ENCODE data around the gene ZNF785. TPM values are rescaled to one million over a fixed set of nuclear protein-coding genes. Genes with fewer than 3 reads are reported as not detected.
"Not testable (repeated sequence)": the region's sequence is repeated elsewhere in the genome, so short reads cannot be mapped to it uniquely, and the experiment has no call there.

The ZNF785 gene
- 1 to 10 TPM in 2 of 4 donors, under 1 TPM in 2; 0.70 to 3.2 (median 1.0) TPM for total RNA-seq

- no peaks in the 10 kb centered on the region for H3K9me3 ChIP-seq
- ATAC-seq (peak; percentile 100), DNase-seq (peak; percentile 98 to 99)
- H3K27ac ChIP-seq: peak within 1 kb of the TSS; percentile 90 to 97 (median 94)
- intact Hi-C loops (cut with DNase I; ENCODE audit: low total_unique reads): loop anchor here (1.0 to 2.0 kb wide), 8 partner anchors 13 to 65 kb away; partner anchors contain the start of genes PRR14, ZNF689, ZNF764 and ZNF768
- peaks cover 14% of the 10 kb centered on the region in 2 donors for H3K4me1 ChIP-seq
- H3K36me3 ChIP-seq: peaks cover 0 to 25% of the 10 kb centered on the region in 2 donors
- TF ChIP-seq CTCF (IDR thresholded peaks at IDR 0.05 in 4 of 5, conservative IDR thresholded peaks at IDR 0.05 in 1 of 5) (peak in 4 of 5 experiments; percentile 4 to 42 (median 30)), POLR2A (IDR thresholded peaks at IDR 0.05) (peak in 1 of 2 donors; percentile 24)
- no peaks in the 10 kb centered on the region for H3K27me3 ChIP-seq
- H3K4me3 ChIP-seq: peak within 1 kb of the TSS; percentile 80 to 93 (median 90)
- in situ Hi-C loops (cut with MboI; ENCODE audit: low sequenced_read_pairs in 4 of 4): no loop called here
Measured at GRCh38 chr16:30585400-30586191, at the start of gene ZNF785. Gene ZNF785, minus strand, starts transcription at chr16:30585697. Its CDS starts 86 bp downstream, at chr16:30585611.

- TF ChIP-seq POLR2A (IDR thresholded peaks at IDR 0.05): no peak
- TF ChIP-seq CTCF (IDR thresholded peaks at IDR 0.05 in 4 of 5, conservative IDR thresholded peaks at IDR 0.05 in 1 of 5): no peak
- Histone ChIP-seq H3K27ac (peak overlapping the region; percentile 83 to 92 (median 88)), H3K27me3 (no peaks in the 10 kb centered on the region), H3K4me1 (peaks cover 9 to 16% of the 10 kb centered on the region in 2 donors), H3K4me3 (peak overlapping the region; percentile 68 to 84 (median 78)), H3K9me3 (no peaks in the 10 kb centered on the region), H3K36me3 (no peaks in the 10 kb centered on the region)
- no peak for ATAC-seq
- no peak for DNase-seq
- in situ Hi-C loops (cut with MboI; ENCODE audit: low sequenced_read_pairs in 4 of 4) (loop anchor here in 2 of 4 donors (10.0 to 25.0 kb wide), 2 partner anchors 59 to 196 kb away; partner anchors contain the start of genes DCTPP1 (in 1 of the 2), SEPHS2 (in 1 of the 2) and ZNF688 (in 1 of the 2)), intact Hi-C loops (cut with DNase I; ENCODE audit: low total_unique reads) (no loop called here)
Measured at GRCh38 chr16:30633526-30633925, 48.0 kb upstream of the ZNF785 start.

GRCh38 chr16:30632454-30632853, 47.0 kb upstream of the ZNF785 start:
- H3K9me3 ChIP-seq; DNase-seq; H3K27ac ChIP-seq; H3K27me3 ChIP-seq; H3K36me3 ChIP-seq; H3K4me3 ChIP-seq; intact Hi-C loops (cut with DNase I; ENCODE audit: low total_unique reads); ATAC-seq: not testable (repeated sequence)
- H3K4me1 ChIP-seq: peaks cover 9 to 16% of the 10 kb centered on the region in 2 donors
- in situ Hi-C loops (cut with MboI; ENCODE audit: low sequenced_read_pairs in 4 of 4): loop anchor here in 2 of 4 donors (10.0 to 25.0 kb wide), 2 partner anchors 58 to 195 kb away; partner anchors contain the start of genes DCTPP1 (in 1 of the 2), SEPHS2 (in 1 of the 2) and ZNF688 (in 1 of the 2)

GRCh38 chr16:30628628-30629540, 43.4 kb upstream of the ZNF785 start:
- peak overlapping the region; percentile 39 to 71 (median 61) for H3K27ac ChIP-seq
- ATAC-seq (peak; percentile 88 to 95), DNase-seq (peak; percentile 54 to 73)
- peak overlapping the region; percentile 30 to 41 (median 34) for H3K4me3 ChIP-seq
- no peaks in the 10 kb centered on the region for H3K9me3 ChIP-seq
- H3K36me3 ChIP-seq: no peaks in the 10 kb centered on the region
- intact Hi-C loops (cut with DNase I; ENCODE audit: low total_unique reads): loop anchor here (1.0 to 5.0 kb wide), 3 partner anchors 44 to 197 kb away; partner anchors contain the start of genes DCTPP1 and ZNF785
- no peaks in the 10 kb centered on the region for H3K27me3 ChIP-seq
- in situ Hi-C loops (cut with MboI; ENCODE audit: low sequenced_read_pairs in 4 of 4): loop anchor here in 3 of 4 donors (10.0 to 25.0 kb wide), 2 partner anchors 192 to 194 kb away; partner anchors contain the start of genes DCTPP1 (in 3 of the 3) and SEPHS2 (in 1 of the 3)
- TF ChIP-seq CTCF (IDR thresholded peaks at IDR 0.05 in 4 of 5, conservative IDR thresholded peaks at IDR 0.05 in 1 of 5): peak; percentile 80 to 91 (median 86)
- TF ChIP-seq POLR2A (IDR thresholded peaks at IDR 0.05): no peak
- H3K4me1 ChIP-seq: no peaks in the 10 kb centered on the region
